ENCODE data around the gene NRG2.

GRCh38 chr5:139843991-139844390 lies 199.1 kb downstream of the NRG2 start:
- TF ChIP-seq, protein P1, sequence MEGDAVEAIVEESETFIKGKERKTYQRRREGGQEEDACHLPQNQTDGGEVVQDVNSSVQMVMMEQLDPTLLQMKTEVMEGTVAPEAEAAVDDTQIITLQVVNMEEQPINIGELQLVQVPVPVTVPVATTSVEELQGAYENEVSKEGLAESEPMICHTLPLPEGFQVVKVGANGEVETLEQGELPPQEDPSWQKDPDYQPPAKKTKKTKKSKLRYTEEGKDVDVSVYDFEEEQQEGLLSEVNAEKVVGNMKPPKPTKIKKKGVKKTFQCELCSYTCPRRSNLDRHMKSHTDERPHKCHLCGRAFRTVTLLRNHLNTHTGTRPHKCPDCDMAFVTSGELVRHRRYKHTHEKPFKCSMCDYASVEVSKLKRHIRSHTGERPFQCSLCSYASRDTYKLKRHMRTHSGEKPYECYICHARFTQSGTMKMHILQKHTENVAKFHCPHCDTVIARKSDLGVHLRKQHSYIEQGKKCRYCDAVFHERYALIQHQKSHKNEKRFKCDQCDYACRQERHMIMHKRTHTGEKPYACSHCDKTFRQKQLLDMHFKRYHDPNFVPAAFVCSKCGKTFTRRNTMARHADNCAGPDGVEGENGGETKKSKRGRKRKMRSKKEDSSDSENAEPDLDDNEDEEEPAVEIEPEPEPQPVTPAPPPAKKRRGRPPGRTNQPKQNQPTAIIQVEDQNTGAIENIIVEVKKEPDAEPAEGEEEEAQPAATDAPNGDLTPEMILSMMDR (IDR thresholded peaks at IDR 0.05) = no peak
- no peak for TF ChIP-seq POLR2A (IDR thresholded peaks at IDR 0.05)
